Trophoblast cell (in vitro differentiated cells and primary cell): ENCODE data around the gene MARK2.

Source experiments
- DNase-seq, 2 donors: peaks; one replicate each; pipeline ENCODE4 v3.0.0-alpha.2; 2016
- H2AFZ ChIP-seq: 2 replicates; pipeline ENCODE4 v1.6.1; 2013; ENCODE audit warnings: low read length, moderate library complexity, mild to moderate bottlenecking; ENCODE audit not compliant: insufficient read depth, poor library complexity
- H2AK5ac ChIP-seq: 2 replicates; pipeline ENCODE4 v1.6.1; 2013; ENCODE audit warnings: mild to moderate bottlenecking, low read length
- H2BK120ac ChIP-seq: 2 replicates; pipeline ENCODE4 v1.6.1; 2013; ENCODE audit warnings: low read length, mild to moderate bottlenecking, moderate library complexity; ENCODE audit not compliant: insufficient read depth, poor library complexity
- H2BK12ac ChIP-seq: 2 replicates; pipeline ENCODE4 v1.6.1; 2013; ENCODE audit warnings: mild to moderate bottlenecking, low read length, moderate library complexity
- H2BK5ac ChIP-seq: 2 replicates; pipeline ENCODE4 v1.6.1; 2013; ENCODE audit warnings: low read length, low read depth, moderate library complexity, mild to moderate bottlenecking; ENCODE audit not compliant: poor library complexity
- H3K14ac ChIP-seq: 2 replicates; pipeline ENCODE4 v1.6.1; 2013; ENCODE audit warnings: mild to moderate bottlenecking, low read length
- H3K18ac ChIP-seq: 2 replicates; pipeline ENCODE4 v1.6.1; 2013; ENCODE audit warnings: mild to moderate bottlenecking, low read length
- H3K23ac ChIP-seq: 2 replicates; pipeline ENCODE4 v1.6.1; 2013; ENCODE audit warnings: low read length
- H3K27ac ChIP-seq: 2 replicates; pipeline ENCODE4 v1.5.1; 2013; ENCODE audit warnings: low read depth, mild to moderate bottlenecking, inconsistent platforms, low read length, moderate library complexity
- H3K27me3 ChIP-seq: 2 replicates; pipeline ENCODE4 v1.6.1; 2013; ENCODE audit warnings: inconsistent platforms, mild to moderate bottlenecking, low read length, moderate library complexity; ENCODE audit not compliant: insufficient read depth
- H3K36me3 ChIP-seq, 2 experiments: 1 replicate in 1 of 2; 2 replicates in 1 of 2; pipeline ENCODE4 v1.6.1; 2013; ENCODE audit warnings: low read length in 2 of 2, mild to moderate bottlenecking in 2 of 2, moderate library complexity in 1 of 2; ENCODE audit not compliant: insufficient read depth in 2 of 2, control insufficient read depth in 1 of 2
- H3K4ac ChIP-seq: 2 replicates; pipeline ENCODE4 v1.6.1; 2013; ENCODE audit warnings: low read depth, mild to moderate bottlenecking, low read length, moderate library complexity
- H3K4me1 ChIP-seq, 2 experiments: 1 replicate in 1 of 2; 2 replicates in 1 of 2; pipeline ENCODE4 v1.6.1; 2013; ENCODE audit warnings: low read length in 2 of 2, mild to moderate bottlenecking in 2 of 2, moderate library complexity in 1 of 2; ENCODE audit not compliant: insufficient read depth in 2 of 2, control insufficient read depth in 1 of 2
- H3K4me2 ChIP-seq: 2 replicates; pipeline ENCODE4 v1.6.1; 2013; ENCODE audit warnings: inconsistent platforms, mild to moderate bottlenecking, low read length, moderate library complexity
- H3K4me3 ChIP-seq: 2 replicates; pipeline ENCODE4 v1.5.1; 2013; ENCODE audit warnings: mild to moderate bottlenecking, low read depth, low read length, inconsistent platforms
- H3K79me1 ChIP-seq: one replicate; pipeline ENCODE4 v1.6.1; 2013; ENCODE audit warnings: low read length
- H3K79me2 ChIP-seq: 2 replicates; pipeline ENCODE4 v1.6.1; 2013; ENCODE audit warnings: low read length, mild to moderate bottlenecking; ENCODE audit not compliant: control insufficient read depth, insufficient read depth, poor library complexity
- H3K9ac ChIP-seq: 2 replicates; pipeline ENCODE4 v1.6.1; 2013; ENCODE audit warnings: mild to moderate bottlenecking, low read length
- H3K9me3 ChIP-seq: 2 replicates; pipeline ENCODE4 v1.6.1; 2013; ENCODE audit warnings: low read depth, mild to moderate bottlenecking, control low read depth, inconsistent platforms, low read length; ENCODE audit not compliant: insufficient read depth
- H4K12ac ChIP-seq: 2 replicates; pipeline ENCODE4 v1.6.1; 2013; ENCODE audit warnings: low read depth, mild to moderate bottlenecking, low read length, moderate library complexity
- H4K8ac ChIP-seq: 2 replicates; pipeline ENCODE4 v1.6.1; 2013; ENCODE audit warnings: low read depth, mild to moderate bottlenecking, low read length, moderate library complexity
- H4K91ac ChIP-seq: one replicate; pipeline ENCODE4 v1.6.1; 2013; ENCODE audit warnings: low read depth, mild to moderate bottlenecking, low read length, moderate library complexity
- whole genome bisulfite sequencing: extraction: QIAGEN DNeasy Blood & Tissue Kit; methylation state at CpG from one replicate; pipeline ENCODE4 v1.1.7; 2013; ENCODE audit warnings: missing lambda C conversion rate; ENCODE audit not compliant: insufficient read length, insufficient coverage; ENCODE audit errors: extremely low coverage; 5-methylcytosine and 5-hydroxymethylcytosine counted together

The MARK2 gene

GRCh38 chr11:63831326-63831725 is 7.6 kb upstream of the MARK2 start:
- Histone ChIP-seq H4K8ac (no peak overlapping the region), H2BK12ac (no peak overlapping the region), H3K79me2 (no peaks in the 10 kb centered on the region), H3K36me3 (peaks cover 12 to 20% of the 10 kb centered on the region in 2 experiments), H3K27me3 (no peaks in the 10 kb centered on the region), H3K4me1 (peaks cover 0 to 3% of the 10 kb centered on the region in 2 experiments), H3K9me3 (no peaks in the 10 kb centered on the region), H4K91ac (no peak overlapping the region), H3K9ac (no peak overlapping the region), H3K23ac (no peak overlapping the region), H3K4me2 (no peak overlapping the region), H4K12ac (no peak overlapping the region), H3K27ac (no peak overlapping the region), H2BK5ac (no peak overlapping the region), H2AK5ac (no peak overlapping the region), H3K18ac (no peak overlapping the region), H3K79me1 (no peaks in the 10 kb centered on the region), H3K14ac (no peak overlapping the region), H3K4ac (no peak overlapping the region), H3K4me3 (no peak overlapping the region), H2BK120ac (no peak overlapping the region), H2AFZ (no peak overlapping the region)
- WGBS: no CpG with 5 or more reads among the region's 7 CpGs
- DNase-seq: no peak

DNA sequence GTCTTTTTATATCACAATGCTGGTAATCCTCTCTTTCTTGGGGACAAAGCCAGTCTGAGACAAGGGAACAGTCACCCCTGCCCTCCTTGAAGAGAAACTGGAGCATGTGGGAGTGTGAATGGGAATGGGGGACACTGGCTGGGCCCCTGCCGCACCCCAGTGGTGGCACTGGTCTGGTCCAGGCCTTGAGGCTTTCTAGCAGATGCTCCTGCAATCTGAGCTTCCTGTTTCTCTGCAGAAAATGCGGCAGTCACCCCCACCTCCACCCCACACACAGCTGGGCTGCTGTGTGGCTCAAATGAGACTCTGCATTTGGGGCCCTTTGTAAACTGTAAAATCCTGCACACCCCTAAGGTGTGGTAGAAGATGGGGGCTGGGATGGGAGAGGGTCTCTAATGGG is 6.6 kb upstream of the MARK2 start:
- Histone ChIP-seq H3K4me1 (peaks cover 0 to 3% of the 10 kb centered on the region in 2 experiments), H2BK120ac (no peak overlapping the region), H2AFZ (no peak overlapping the region), H3K4me2 (no peak overlapping the region), H3K18ac (no peak overlapping the region), H2AK5ac (no peak overlapping the region), H2BK12ac (no peak overlapping the region), H3K36me3 (peaks cover 6 to 10% of the 10 kb centered on the region in 2 experiments), H4K91ac (no peak overlapping the region), H3K9me3 (no peaks in the 10 kb centered on the region), H3K79me1 (no peaks in the 10 kb centered on the region), H4K8ac (no peak overlapping the region), H3K27ac (no peak overlapping the region), H3K4ac (no peak overlapping the region), H3K4me3 (no peak overlapping the region), H3K23ac (no peak overlapping the region), H3K9ac (no peak overlapping the region), H3K14ac (no peak overlapping the region), H4K12ac (no peak overlapping the region), H2BK5ac (no peak overlapping the region), H3K79me2 (no peaks in the 10 kb centered on the region), H3K27me3 (no peaks in the 10 kb centered on the region)
- no CpG with 5 or more reads among the region's 2 CpGs for WGBS
- no peak for DNase-seq

GRCh38 chr11:63833048-63833447 is 5.9 kb upstream of the MARK2 start:
- WGBS: no CpG with 5 or more reads among the region's 2 CpGs
- Histone ChIP-seq H3K36me3 (peaks cover 6% of the 10 kb centered on the region in 2 experiments), H3K27me3 (no peaks in the 10 kb centered on the region)

DNA sequence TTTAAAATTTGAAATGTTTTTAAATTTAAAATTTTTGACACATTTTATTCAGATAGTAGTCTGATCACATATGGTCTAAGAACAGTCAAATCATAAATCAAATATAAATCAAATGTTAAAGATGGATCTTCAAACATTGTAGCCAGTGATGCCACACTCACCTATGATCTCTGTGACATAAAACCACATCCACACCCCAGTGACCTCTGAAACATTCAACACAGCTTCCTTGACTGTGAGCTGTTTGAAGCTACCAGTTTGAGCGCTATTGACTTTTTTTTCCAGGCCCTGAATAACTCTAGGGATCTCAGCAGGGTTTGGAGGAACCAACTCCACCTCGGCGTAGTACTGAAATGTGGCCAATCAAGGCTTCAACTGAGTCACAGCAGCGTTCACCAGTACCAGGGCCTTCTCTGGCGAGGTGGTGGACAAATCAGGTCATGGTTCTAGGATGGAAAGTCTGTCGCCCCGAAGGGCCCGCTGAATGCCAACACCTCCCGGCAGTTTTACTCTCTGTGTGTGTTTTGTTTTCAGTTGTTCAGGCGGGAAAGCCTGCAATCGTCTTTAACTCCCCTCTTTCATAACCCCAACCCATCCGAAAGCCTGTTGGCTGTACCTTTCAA is 4.3 kb upstream of the MARK2 start:
- Histone ChIP-seq H3K23ac (no peak overlapping the region), H2AK5ac (no peak overlapping the region), H2AFZ (no peak overlapping the region), H3K14ac (no peak overlapping the region), H2BK12ac (no peak overlapping the region), H3K4me2 (no peak overlapping the region), H2BK120ac (no peak overlapping the region), H3K18ac (no peak overlapping the region), H4K8ac (no peak overlapping the region), H4K12ac (no peak overlapping the region), H3K4me3 (no peak overlapping the region), H3K79me2 (peaks cover 7% of the 10 kb centered on the region), H3K9ac (peak overlapping the region; percentile 21), H2BK5ac (no peak overlapping the region), H3K79me1 (peaks cover 11% of the 10 kb centered on the region), H4K91ac (no peak overlapping the region), H3K36me3 (no peaks in the 10 kb centered on the region), H3K9me3 (no peaks in the 10 kb centered on the region), H3K27me3 (no peaks in the 10 kb centered on the region), H3K4me1 (peaks cover 3 to 6% of the 10 kb centered on the region in 2 experiments), H3K4ac (no peak overlapping the region), H3K27ac (no peak overlapping the region)
- no CpG with 5 or more reads among the region's 12 CpGs for WGBS
- no peak for DNase-seq

More at GRCh38 chr11:63833048-63833447, 5.9 kb upstream of the MARK2 start:
- Histone ChIP-seq H3K4ac (no peak overlapping the region), H2AK5ac (no peak overlapping the region), H3K79me1 (peaks cover under 1% of the 10 kb centered on the region), H3K79me2 (no peaks in the 10 kb centered on the region), H3K18ac (no peak overlapping the region), H3K23ac (no peak overlapping the region), H4K12ac (no peak overlapping the region), H4K91ac (no peak overlapping the region), H2BK120ac (no peak overlapping the region), H3K4me1 (peaks cover under 1 to 4% of the 10 kb centered on the region in 2 experiments), H2BK5ac (no peak overlapping the region), H4K8ac (no peak overlapping the region), H3K27ac (no peak overlapping the region), H3K14ac (no peak overlapping the region), H2BK12ac (no peak overlapping the region), H3K9ac (no peak overlapping the region), H3K9me3 (no peaks in the 10 kb centered on the region), H2AFZ (no peak overlapping the region), H3K4me3 (no peak overlapping the region), H3K4me2 (no peak overlapping the region)
- no peak for DNase-seq
